ENCODE results near the gene NHLH2. TPM values are rescaled to one million over a fixed set of nuclear protein-coding genes. Genes with fewer than 3 reads are reported as not detected.

NHLH2 gene
- total RNA-seq, 1 experiment from 2014 or later: not detected

GRCh38 chr1:115828101-115829022 is 12.6 kb downstream of the NHLH2 start:
- H3K4me2 ChIP-seq (ENCODE audit: low read length): no peak overlapping the region
- H3K27me3 ChIP-seq (ENCODE audit: insufficient read depth, low read length): no peaks in the 10 kb centered on the region
- peaks cover 9 to 15% of the 10 kb centered on the region in 2 experiments; a peak in 3 of 4 replicates for H3K4me1 ChIP-seq (ENCODE audit: control insufficient read depth in 1 of 2, insufficient read depth in 2 of 2, low read length in 2 of 2)
- H3K36me3 ChIP-seq (ENCODE audit: control insufficient read depth in 1 of 2, insufficient read depth in 2 of 2, low read length in 2 of 2): no peaks in the 10 kb centered on the region
- POLR2A ChIA-PET: no interaction called here
- no peak overlapping the region for H3K4me3 ChIP-seq (replicated peaks in 1 of 2; ENCODE audit: low read depth in 1 of 2, low read length in 2 of 2)
- BruUV-seq (replicated peaks): no TSS peak
- no peaks in the 10 kb centered on the region for H3K9me3 ChIP-seq (ENCODE audit: control insufficient read depth in 1 of 2, insufficient read depth in 1 of 2, low read depth in 1 of 2, low read length in 2 of 2)
- no peak overlapping the region for H2AFZ ChIP-seq (ENCODE audit: low read depth, low read length, poor library complexity, severe bottlenecking)
- TF ChIP-seq EGR1 (IDR thresholded peaks at IDR 0.05; ENCODE audit: low read depth) (no peak), ELF1 (IDR thresholded peaks at IDR 0.05; ENCODE audit: borderline replicate concordance, low read depth) (no peak), SP1 (IDR thresholded peaks at IDR 0.05; ENCODE audit: low read depth) (no peak), POLR2A (IDR thresholded peaks at IDR 0.05; ENCODE audit: borderline replicate concordance, extremely low read depth, insufficient read depth, insufficient read length) (no peak), ATF3 (IDR thresholded peaks at IDR 0.05) (no peak), CTCF (IDR thresholded peaks at IDR 0.05 in 2 of 3, conservative IDR thresholded peaks at IDR 0.05 in 1 of 3; ENCODE audit: borderline replicate concordance in 1 of 3, insufficient read depth in 1 of 3, low read depth in 2 of 3, low read length in 2 of 3) (no peak), POLR2AphosphoS5 (IDR thresholded peaks at IDR 0.05; ENCODE audit: low read depth, low read length) (no peak), EZH2 (IDR thresholded peaks at IDR 0.05) (no peak), TCF7L2 (IDR thresholded peaks at IDR 0.05; ENCODE audit: borderline replicate concordance, extremely low read depth, insufficient read depth, insufficient read length) (no peak), RAD21 (IDR thresholded peaks at IDR 0.05; ENCODE audit: low read depth) (no peak), YY1 (IDR thresholded peaks at IDR 0.05; ENCODE audit: extremely low read depth, insufficient replicate concordance, low read depth, low read length) (no peak), REST (IDR thresholded peaks at IDR 0.05; ENCODE audit: low read depth) (no peak)
- no peaks in the 10 kb centered on the region for H3K79me2 ChIP-seq (ENCODE audit: insufficient read depth, low read length)
- H3K9ac ChIP-seq (ENCODE audit: low read length): no peak overlapping the region
- no peak overlapping the region for H3K27ac ChIP-seq (ENCODE audit: low read depth, low read length)
- ATAC-seq (no peak), DNase-seq (ENCODE audit: low read depth, low spot score) (no peak)
- intact Hi-C loops (cut with micrococcal nuclease): no loop called here
- H3K9me2 ChIP-seq (ENCODE audit: insufficient read depth): no peaks in the 10 kb centered on the region
- H4K20me1 ChIP-seq (ENCODE audit: insufficient read depth): no peaks in the 10 kb centered on the region
- CTCF ChIA-PET: interaction anchor here (0.8 kb wide), 1 partner anchor 13 kb away, joined by 3 read pairs; no protein-coding TSS in a partner anchor
- RAD21 ChIA-PET (ENCODE audit: low non-redundant PET in 1 of 2, low total read pairs in 2 of 2, uncharacterized antibody in 2 of 2, unreplicated experiment in 2 of 2): no interaction called here

Measured in HCT116 (cell line).